Endometrial microvascular endothelial cells (primary cell): ENCODE measurements around the gene ASXL3. TPM values are rescaled to one million over a fixed set of nuclear protein-coding genes. Genes with fewer than 3 reads are reported as not detected.

ENCODE experiments used
- in situ Hi-C: cut with HindIII; loops from 2 replicates; pipeline ENCODE4 v1.10.0; 2017; ENCODE audit warnings: low sequenced_read_pairs, low pct_unique_long_range_greater_than_20kb; ENCODE audit errors: inconsistent ontology term
- total RNA-seq: library from RNA; depleted of rRNA; stranded (reverse); fragments of >200 nt; gene quantifications from one replicate; pipeline ENCODE4 v1.2.3, GENCODE V29; 2015; ENCODE audit errors: inconsistent ontology term

Gene ASXL3
- total RNA-seq, 1 donor from 2014 or later: not detected

GRCh38 chr18:33579349-33580215 lies 1.6 kb downstream of the ASXL3 start:
- in situ Hi-C loops: no loop called here

GRCh38 chr18:33580546-33580945 lies 2.5 kb downstream of the ASXL3 start:
- in situ Hi-C loops: no loop called here

DNA sequence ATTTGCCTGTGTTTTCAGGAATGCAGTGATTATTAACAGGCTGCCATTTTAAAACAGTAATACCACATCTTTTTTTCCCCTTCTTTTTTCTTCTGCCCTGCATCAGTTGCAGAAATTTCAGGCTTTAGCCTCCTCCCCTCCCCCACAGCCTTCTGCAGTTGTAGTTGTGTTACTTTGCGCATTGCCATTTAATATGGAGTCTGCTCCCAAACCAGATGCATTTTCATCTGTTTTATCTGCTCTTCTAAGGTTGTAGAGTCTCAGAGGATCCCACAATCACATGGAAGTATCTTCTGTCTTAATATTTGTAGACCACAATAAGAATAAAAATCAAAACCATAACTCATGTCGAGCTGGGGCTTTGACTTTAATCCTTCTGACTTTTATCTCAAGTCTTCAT lies 3.8 kb downstream of the ASXL3 start:
- in situ Hi-C loops: no loop called here

DNA sequence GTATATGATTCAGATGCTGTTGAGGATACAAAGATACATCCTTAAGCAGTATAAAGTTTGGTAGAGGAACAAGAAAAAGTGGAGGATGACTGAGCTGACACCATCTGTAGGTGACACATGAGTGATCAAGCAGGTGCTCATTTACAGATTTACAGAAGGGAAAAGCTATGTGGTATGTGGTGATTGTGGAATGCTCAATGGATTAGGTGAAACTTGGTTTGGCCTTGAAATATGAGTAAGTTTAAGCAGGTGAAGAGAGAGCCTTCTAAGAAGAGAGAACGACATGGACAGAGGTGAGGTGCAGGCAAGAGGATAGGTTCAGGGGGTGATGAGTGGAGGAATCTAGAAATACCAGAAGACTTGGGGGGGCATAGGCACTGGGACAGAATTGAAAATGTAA lies 5.9 kb downstream of the ASXL3 start:
- in situ Hi-C loops: no loop called here

DNA sequence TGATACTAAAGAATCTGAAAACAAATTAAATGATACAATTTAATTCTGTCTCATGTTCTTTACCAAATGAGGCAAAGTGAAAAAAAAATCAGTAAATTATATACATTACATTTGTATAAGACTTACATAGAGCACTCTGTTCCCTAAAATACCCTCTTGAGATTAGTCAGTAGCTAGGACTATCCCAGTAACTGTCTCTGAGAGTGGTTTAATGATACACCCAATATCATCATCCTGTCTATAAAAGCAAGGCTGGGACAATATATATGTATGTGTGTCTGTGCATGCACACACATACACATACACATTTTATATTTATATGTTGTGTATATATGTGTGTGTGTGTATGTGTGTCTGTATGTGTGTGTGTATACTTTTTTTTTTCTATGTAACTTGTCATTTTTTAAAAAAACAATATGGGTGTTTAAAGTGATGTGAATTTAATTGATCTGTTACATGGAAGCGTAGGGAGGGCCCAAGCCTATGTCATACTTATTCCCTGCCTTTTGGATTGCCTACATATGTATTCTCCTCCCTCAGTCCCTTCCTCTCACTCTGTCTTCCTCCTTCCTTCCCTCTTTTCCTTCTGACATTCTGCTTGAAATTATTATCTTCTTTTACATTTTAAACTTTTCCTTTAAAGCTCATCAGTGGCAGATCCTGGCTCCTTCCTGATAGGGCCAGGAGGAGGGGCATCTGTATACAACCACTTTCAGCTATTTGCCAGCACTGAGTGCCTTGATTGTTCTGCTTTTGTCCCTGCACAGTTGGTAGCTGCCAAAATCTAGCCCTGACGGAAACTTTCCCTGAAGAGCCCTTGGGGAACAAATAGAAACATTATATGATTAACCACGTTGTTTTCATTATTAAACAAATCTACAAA lies 6.8 kb downstream of the ASXL3 start:
- in situ Hi-C loops: no loop called here

- in situ Hi-C loops: no loop called here
Observed at GRCh38 chr18:33585431-33585775, 7.4 kb downstream of the ASXL3 start.

DNA sequence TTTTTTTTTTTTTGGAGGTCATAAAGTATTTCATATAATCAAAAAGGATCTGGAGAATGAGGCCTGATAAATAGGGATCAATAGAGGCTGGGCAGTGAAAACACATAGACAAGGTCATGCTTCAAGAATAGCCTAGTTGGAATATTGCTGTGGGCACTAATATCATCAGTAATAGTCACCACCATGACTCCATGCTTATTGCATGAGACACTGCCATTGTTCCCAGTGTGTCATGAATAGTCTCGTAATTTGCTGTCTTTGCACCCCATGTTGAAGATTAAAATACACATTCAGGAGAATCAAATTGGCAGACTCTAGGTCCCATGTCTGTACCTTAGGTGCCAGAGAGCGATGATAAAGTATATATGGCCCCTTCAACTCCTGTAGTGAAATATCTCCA lies 10.3 kb downstream of the ASXL3 start:
- in situ Hi-C loops: no loop called here

DNA sequence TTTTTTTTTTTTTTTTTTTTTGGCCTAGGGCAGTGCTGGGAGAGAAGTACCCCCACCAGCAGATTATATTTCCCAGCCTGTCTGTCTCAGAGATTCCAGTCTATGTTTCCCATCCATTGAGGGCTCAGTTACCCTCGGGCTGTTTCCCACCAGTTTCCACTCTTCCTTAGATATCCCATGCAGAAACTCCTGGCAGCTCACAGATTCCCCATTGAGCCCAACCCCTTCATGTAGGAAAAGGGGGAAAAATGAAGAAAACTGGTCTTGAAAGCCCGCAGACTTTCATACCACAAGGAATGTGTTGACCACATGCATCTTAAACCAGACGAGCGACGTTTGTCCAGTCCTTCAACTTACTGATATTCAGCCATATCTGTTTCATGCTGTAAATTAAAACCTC lies 15.2 kb downstream of the ASXL3 start:
- in situ Hi-C loops: no loop called here

GRCh38 chr18:33594799-33595198 lies 16.8 kb downstream of the ASXL3 start:
- in situ Hi-C loops: no loop called here

GRCh38 chr18:33596178-33596854 lies 18.3 kb downstream of the ASXL3 start:
- in situ Hi-C loops: no loop called here

DNA sequence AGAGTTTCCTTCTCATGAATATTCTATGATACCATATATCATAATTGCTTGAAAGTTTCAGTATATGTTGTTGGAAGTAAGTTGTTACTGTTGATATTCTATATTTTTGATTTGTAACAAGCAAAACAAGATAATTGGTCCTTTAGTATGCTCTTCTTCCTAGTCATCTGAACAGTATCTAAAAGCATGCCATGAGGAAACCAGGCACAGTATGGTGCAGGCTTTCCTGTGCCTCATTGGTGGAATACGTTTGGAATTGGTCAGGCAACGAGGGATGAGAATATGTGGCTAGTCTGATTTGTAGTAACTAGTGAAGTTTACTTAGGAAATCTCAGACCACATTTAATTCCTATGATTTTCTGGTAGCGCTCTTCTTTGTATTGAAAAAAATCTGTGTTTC lies 22.8 kb downstream of the ASXL3 start:
- in situ Hi-C loops: no loop called here

DNA sequence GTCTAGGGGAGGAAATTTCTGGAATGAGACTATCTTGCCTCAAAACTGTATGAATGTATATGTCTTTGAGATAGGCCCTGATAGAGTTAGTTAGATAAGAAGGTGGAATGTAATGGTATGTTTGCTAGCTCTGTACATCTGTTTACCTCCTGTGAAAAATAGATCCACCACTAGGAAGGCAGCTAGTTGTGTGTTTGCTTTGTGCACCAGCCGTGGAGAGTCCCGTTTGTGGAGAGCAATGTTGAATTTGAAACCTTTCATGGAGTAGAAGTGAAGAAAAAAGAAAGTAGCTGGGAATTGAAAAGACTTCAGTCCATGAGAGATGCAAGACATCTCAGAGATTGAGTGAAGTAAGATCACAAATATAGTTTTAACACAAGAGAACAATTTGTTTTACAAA lies 25.4 kb downstream of the ASXL3 start:
- in situ Hi-C loops: no loop called here

DNA sequence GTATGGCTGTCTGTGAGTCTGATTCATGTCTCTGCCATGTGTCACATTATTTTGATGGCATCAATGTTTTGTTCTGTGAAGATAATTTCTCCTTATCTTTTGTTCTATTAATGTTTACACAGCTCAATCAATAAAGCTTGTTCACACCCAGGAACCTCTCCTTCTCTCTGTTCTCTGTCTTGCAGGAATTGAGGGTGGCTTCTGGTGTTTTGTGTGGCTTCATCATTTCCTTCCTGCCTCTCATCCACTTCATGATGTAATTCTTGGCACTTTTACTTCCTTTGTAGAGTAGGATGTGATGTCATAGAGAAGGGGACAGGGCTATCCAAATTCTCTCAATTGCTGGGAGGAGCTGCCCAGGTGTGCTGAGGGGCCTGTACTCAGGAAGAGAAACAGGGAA lies 27.2 kb downstream of the ASXL3 start:
- in situ Hi-C loops: no loop called here

GRCh38 chr18:33606621-33607020 lies 28.6 kb downstream of the ASXL3 start:
- in situ Hi-C loops: no loop called here

DNA sequence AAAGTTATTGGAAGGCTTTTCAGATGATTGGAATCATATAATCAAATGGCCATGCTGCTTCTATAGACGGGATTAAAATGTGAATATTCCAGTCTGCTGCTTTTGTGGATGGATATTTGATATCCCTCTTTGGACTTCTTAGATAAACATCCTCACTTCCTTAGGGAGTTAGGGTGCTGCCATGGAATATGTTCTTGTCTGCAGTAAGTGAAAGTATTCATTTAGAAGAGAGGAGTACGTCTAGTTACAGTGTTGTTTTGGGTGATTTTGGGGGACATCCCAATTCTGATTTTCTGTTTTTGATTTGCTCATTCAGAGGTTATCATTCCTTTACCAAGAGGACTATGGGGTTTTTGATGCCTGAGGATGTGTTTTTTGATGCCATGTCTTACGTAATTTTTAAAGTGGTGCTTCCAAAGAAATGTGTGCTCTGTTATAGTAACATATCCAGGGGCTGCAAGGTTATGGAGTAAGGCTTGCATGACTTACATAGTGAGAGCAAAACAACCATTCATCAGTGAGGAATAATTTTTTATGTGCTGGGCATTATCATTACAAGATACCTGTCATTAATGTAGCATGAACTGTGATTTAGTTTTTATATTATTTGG lies 33.6 kb downstream of the ASXL3 start:
- in situ Hi-C loops: no loop called here

DNA sequence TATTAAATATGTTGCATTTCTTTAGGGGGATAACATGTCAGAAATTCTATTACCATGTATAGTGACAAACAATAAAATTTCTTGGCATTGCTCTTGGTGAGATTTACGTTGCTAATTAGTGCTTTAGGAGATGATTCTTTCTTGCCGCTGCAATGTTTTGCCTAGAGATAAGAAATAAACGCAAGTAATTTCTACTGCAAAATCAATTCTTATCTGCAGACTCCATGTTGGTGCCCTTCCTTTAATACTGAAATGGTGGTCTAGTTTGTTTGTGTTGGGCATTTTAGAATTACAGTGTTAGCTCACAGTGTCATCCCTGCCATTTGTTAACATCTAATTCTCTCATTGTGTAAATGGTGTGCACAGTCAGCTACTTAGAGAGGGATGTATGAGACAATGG lies 34.6 kb downstream of the ASXL3 start:
- in situ Hi-C loops: no loop called here

GRCh38 chr18:33616556-33616955 lies 38.5 kb downstream of the ASXL3 start:
- in situ Hi-C loops: no loop called here

DNA sequence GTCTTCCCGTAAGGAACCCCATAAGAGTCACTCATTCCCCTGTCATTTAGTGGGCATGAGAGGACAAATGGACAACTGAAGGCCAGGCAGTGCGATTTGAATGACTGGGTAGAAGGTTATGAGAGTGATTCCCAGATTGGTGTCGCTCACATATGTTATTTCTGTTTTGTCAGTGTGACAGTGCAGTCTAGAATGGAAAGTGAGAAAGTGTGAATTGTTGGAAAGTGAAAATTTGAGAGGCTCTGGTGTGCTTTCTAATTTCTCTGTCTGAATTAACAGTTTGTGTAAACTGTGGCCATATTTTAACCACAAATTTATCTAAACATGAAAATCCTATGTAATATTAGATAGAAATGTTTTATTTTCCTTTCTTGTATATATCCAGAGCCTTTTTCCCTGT lies 49.1 kb downstream of the ASXL3 start:
- in situ Hi-C loops: no loop called here

GRCh38 chr18:33630476-33630875 lies 52.5 kb downstream of the ASXL3 start:
- in situ Hi-C loops: no loop called here
